CD4-positive, alpha-beta T cell (primary cell): ENCODE data around the gene HNF1A. TPM values are rescaled to one million over a fixed set of nuclear protein-coding genes. Genes with fewer than 3 reads are reported as not detected.

ENCODE experiments used
- ATAC-seq: fragments of 200-7000 bp; cut with Tn5 transposase; one replicate; pipeline ENCODE4 v1.10.0; 2022; ENCODE audit warnings: mild to moderate bottlenecking; ENCODE audit not compliant: poor library complexity
- CTCF ChIA-PET: fragments of 350-600 bp; sonication (Branson Sonifier 250); formaldehyde crosslinking; loops from one replicate; lab custom pipeline; 2021; ENCODE audit warnings: antibody characterized with exemption, inconsistent platforms; lab: Charles Lee
- POLR2A ChIA-PET: fragments of 350-600 bp; sonication (Branson Sonifier 250); formaldehyde crosslinking; loops from one replicate; lab custom pipeline; 2021; ENCODE audit warnings: antibody characterized with exemption, inconsistent platforms; lab: Charles Lee
- DNase-seq, 14 experiments: peaks; one replicate each; pipeline ENCODE4 v3.0.0-alpha.2; 2013 to 2020; ENCODE audit warnings: mixed read lengths in 2 of 14
- H3K27ac ChIP-seq, 2 donors: one replicate each; pipeline versions ENCODE4 v1.5.1 to v1.7.0; 2013; ENCODE audit warnings: low read length in 2 of 2, low read depth in 1 of 2, mild to moderate bottlenecking in 1 of 2
- H3K27me3 ChIP-seq, 2 experiments: 1 replicate in 1 of 2; 2 replicates in 1 of 2; pipeline versions ENCODE4 v1.6.1 to v1.7.0; 2013; ENCODE audit warnings: low read length in 2 of 2, control low read depth in 1 of 2, mild to moderate bottlenecking in 1 of 2, moderate library complexity in 1 of 2; ENCODE audit not compliant: insufficient read depth in 2 of 2, control insufficient read depth in 1 of 2
- H3K36me3 ChIP-seq: one replicate; pipeline ENCODE4 v1.6.1; 2013; ENCODE audit warnings: low read length, control low read depth; ENCODE audit not compliant: insufficient read depth
- H3K4me1 ChIP-seq: one replicate; pipeline ENCODE4 v1.6.1; 2013; ENCODE audit warnings: low read length, control low read depth; ENCODE audit not compliant: insufficient read depth
- H3K4me3 ChIP-seq: one replicate; pipeline ENCODE4 v1.5.1; 2013; ENCODE audit warnings: mild to moderate bottlenecking, low read length, moderate library complexity
- H3K9me3 ChIP-seq, 2 experiments: 1 replicate in 1 of 2; 2 replicates in 1 of 2; pipeline versions ENCODE4 v1.6.1 to v1.7.0; 2013; ENCODE audit warnings: low read length in 2 of 2, mild to moderate bottlenecking in 2 of 2, control low read depth in 1 of 2, moderate library complexity in 1 of 2; ENCODE audit not compliant: control insufficient read depth in 1 of 2, insufficient read depth in 1 of 2
- H3K27ac Mint-ChIP-seq: one replicate; pipeline ENCODE4 v1.8.0; 2020; ENCODE audit warnings: mixed read lengths
- H3K27me3 Mint-ChIP-seq: one replicate; pipeline ENCODE4 v1.8.0; 2021; ENCODE audit warnings: mixed read lengths
- H3K36me3 Mint-ChIP-seq: one replicate; pipeline ENCODE4 v1.8.0; 2021; ENCODE audit warnings: low read depth, mixed read lengths
- H3K4me1 Mint-ChIP-seq: one replicate; pipeline ENCODE4 v1.8.0; 2021; ENCODE audit warnings: low read depth, mixed read lengths
- H3K4me3 Mint-ChIP-seq: one replicate; pipeline ENCODE4 v1.8.0; 2020; ENCODE audit warnings: mild to moderate bottlenecking, mixed read lengths
- H3K9me3 Mint-ChIP-seq: one replicate; pipeline ENCODE4 v1.8.0; 2020; ENCODE audit warnings: mixed read lengths
- intact Hi-C, 2 experiments: fragments of 100-400 bp; cut with DNase I in 1 of 2; cut with micrococcal nuclease in 1 of 2; formaldehyde crosslinking; loops; one replicate each; pipeline versions ENCODE4 v1.15.1 to v1.9.0; 2023 to 2025; cut with DNase I, micrococcal nuclease
- total RNA-seq, 174 experiments: library from RNA in 2 of 174; stranded (reverse) in 2 of 174; gene quantifications; one replicate each; pipeline ENCODE4 v1.2.3 and lab custom pipeline; 2021 to 2026
- TF ChIP-seq, protein P1 (sequence below): fragments of 200-600 bp; IDR thresholded peaks from one replicate; pipeline ENCODE4 v1.8.0; 2022; ENCODE audit warnings: antibody characterized with exemption, mild to moderate bottlenecking

HNF1A gene
- total RNA-seq, 2 experiments from 2014 or later, result not detected

GRCh38 chr12:120988658-120989057 lies 10.3 kb downstream of the HNF1A start:
- H3K27me3 ChIP-seq, result peaks cover 0 to 3% of the 10 kb centered on the region in 2 experiments
- Mint-ChIP-seq H3K27ac (no peak overlapping the region), H3K36me3 (no peaks in the 10 kb centered on the region), H3K27me3 (no peaks in the 10 kb centered on the region), H3K9me3 (no peaks in the 10 kb centered on the region), H3K4me1 (no peaks in the 10 kb centered on the region), H3K4me3 (no peak overlapping the region)
- DNase-seq, result no peak
- ChIA-PET POLR2A (no interaction called here), CTCF (no interaction called here)
- no peaks in the 10 kb centered on the region for H3K4me1 ChIP-seq
- TF ChIP-seq, protein P1, sequence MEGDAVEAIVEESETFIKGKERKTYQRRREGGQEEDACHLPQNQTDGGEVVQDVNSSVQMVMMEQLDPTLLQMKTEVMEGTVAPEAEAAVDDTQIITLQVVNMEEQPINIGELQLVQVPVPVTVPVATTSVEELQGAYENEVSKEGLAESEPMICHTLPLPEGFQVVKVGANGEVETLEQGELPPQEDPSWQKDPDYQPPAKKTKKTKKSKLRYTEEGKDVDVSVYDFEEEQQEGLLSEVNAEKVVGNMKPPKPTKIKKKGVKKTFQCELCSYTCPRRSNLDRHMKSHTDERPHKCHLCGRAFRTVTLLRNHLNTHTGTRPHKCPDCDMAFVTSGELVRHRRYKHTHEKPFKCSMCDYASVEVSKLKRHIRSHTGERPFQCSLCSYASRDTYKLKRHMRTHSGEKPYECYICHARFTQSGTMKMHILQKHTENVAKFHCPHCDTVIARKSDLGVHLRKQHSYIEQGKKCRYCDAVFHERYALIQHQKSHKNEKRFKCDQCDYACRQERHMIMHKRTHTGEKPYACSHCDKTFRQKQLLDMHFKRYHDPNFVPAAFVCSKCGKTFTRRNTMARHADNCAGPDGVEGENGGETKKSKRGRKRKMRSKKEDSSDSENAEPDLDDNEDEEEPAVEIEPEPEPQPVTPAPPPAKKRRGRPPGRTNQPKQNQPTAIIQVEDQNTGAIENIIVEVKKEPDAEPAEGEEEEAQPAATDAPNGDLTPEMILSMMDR, result no peak
- H3K36me3 ChIP-seq, result no peaks in the 10 kb centered on the region
- no peak overlapping the region for H3K27ac ChIP-seq
- no peak for ATAC-seq
- no peak overlapping the region for H3K4me3 ChIP-seq
- H3K9me3 ChIP-seq, result no peaks in the 10 kb centered on the region
- intact Hi-C loops, result no loop called here

DNA sequence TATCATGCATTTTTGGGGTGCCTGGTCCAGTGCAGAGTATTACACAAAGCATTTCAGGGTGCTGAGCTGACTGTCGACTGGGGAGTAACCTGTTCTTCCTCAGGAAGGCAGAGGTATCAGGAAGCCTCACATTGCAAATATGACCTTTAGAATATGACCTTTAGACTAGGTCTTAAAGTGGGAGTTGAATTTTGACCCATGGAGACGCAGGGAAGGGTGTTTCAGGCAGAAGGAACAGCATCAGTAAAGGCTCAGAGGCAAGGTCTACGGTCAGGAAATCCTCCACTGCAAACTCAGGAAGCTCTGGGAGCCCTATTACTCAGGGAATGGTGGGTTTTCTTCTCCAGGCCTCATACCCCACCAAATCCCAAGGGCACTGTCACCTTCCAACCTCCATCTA lies 11.3 kb downstream of the HNF1A start:
- intact Hi-C loops, result no loop called here
- TF ChIP-seq, protein P1, result no peak
- ChIA-PET POLR2A (no interaction called here), CTCF (interaction anchor here (0.9 kb wide), 1 partner anchor 18 kb away, joined by 3 read pairs; no protein-coding TSS in a partner anchor)
- DNase-seq (no peak), ATAC-seq (no peak)
- Histone ChIP-seq H3K4me1 (no peaks in the 10 kb centered on the region), H3K27ac (no peak overlapping the region), H3K4me3 (no peak overlapping the region), H3K36me3 (no peaks in the 10 kb centered on the region), H3K9me3 (no peaks in the 10 kb centered on the region), H3K27me3 (peaks cover 0 to 3% of the 10 kb centered on the region in 2 experiments)
- H3K4me3 Mint-ChIP-seq, result no peak overlapping the region
- no peaks in the 10 kb centered on the region for H3K4me1 Mint-ChIP-seq
- H3K27ac Mint-ChIP-seq, result no peak overlapping the region
- H3K27me3 Mint-ChIP-seq, result peaks cover 3% of the 10 kb centered on the region
- H3K9me3 Mint-ChIP-seq, result no peaks in the 10 kb centered on the region
- H3K36me3 Mint-ChIP-seq, result no peaks in the 10 kb centered on the region

GRCh38 chr12:120990487-120991055 lies 12.2 kb downstream of the HNF1A start:
- POLR2A ChIA-PET, result no interaction called here
- Histone ChIP-seq H3K27ac (no peak overlapping the region), H3K27me3 (peaks cover 0 to 3% of the 10 kb centered on the region in 2 experiments), H3K4me1 (no peaks in the 10 kb centered on the region), H3K9me3 (no peaks in the 10 kb centered on the region), H3K4me3 (no peak overlapping the region), H3K36me3 (no peaks in the 10 kb centered on the region)
- no peak for ATAC-seq
- Mint-ChIP-seq H3K4me1 (no peaks in the 10 kb centered on the region), H3K9me3 (no peaks in the 10 kb centered on the region), H3K27me3 (peaks cover 12% of the 10 kb centered on the region), H3K36me3 (no peaks in the 10 kb centered on the region), H3K4me3 (no peak overlapping the region), H3K27ac (no peak overlapping the region)
- CTCF ChIA-PET, result no interaction called here
- intact Hi-C loops, result no loop called here
- TF ChIP-seq, protein P1, result no peak
- no peak for DNase-seq
